Measurements from ENCODE around the gene MEF2A.

GRCh38 chr15:99571299-99571698, 5.5 kb downstream of the MEF2A start:
- TF ChIP-seq CTCF (IDR thresholded peaks at IDR 0.05) (no peak), EP300 (IDR thresholded peaks at IDR 0.05) (no peak)
